GM23248 (cell line): ENCODE data around the gene USF3.

Experiments used
- EZH2 ChIP-seq: fragments of 200-600 bp; sonication (generic); IDR thresholded peaks from 2 replicates; pipeline ENCODE4 v1.6.1; 2018; ENCODE audit warnings: antibody characterized with exemption, mild to moderate bottlenecking; ENCODE audit not compliant: insufficient read depth, poor library complexity, severe bottlenecking
- EZH2phosphoT487 ChIP-seq: fragments of 200-600 bp; sonication (generic); IDR thresholded peaks from 2 replicates; pipeline ENCODE4 v1.6.1; 2018; ENCODE audit warnings: antibody characterized with exemption, moderate library complexity, mild to moderate bottlenecking, low read depth; ENCODE audit not compliant: insufficient read depth

GRCh38 chr3:113698956-113699355, 2.5 kb upstream of the USF3 start:
- TF ChIP-seq EZH2, result no peak
- TF ChIP-seq EZH2phosphoT487, result no peak
